ENCODE measurements around the gene MED4.

- no peak for TF ChIP-seq EP300 (IDR thresholded peaks at IDR 0.05; ENCODE audit: low read depth)
- TF ChIP-seq CTCF (IDR thresholded peaks at IDR 0.05), result no peak
Observed at GRCh38 chr13:48131533-48131932, 36.6 kb upstream of the MED4 start.
